HG03108 (cell line): ENCODE measurements around the gene ARL15.

ENCODE experiments used
- ATAC-seq: cut with Tn5 transposase; IDR thresholded peaks from one replicate; pipeline ENCODE4 v1.9.1; 2021; ENCODE audit warnings: moderate library complexity; ENCODE audit not compliant: unreplicated experiment

The ARL15 gene

DNA sequence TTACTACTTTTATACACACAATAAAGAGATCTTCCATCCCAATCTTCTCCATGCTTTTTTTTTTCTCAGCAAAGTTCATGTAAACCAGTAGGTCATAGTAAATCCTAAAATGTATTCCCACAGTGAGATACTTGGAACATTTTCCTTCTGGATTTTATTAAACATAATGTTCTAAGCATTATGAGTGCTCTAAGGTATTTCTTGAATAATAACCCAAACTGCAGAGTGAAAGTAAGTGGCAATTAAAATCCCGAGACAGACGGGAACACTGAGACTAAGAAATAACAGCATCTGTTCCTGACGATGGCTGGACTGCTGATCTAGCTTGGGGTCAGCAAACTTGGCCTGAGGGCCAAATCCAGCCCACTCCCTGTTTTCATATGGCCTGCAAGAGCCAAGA is 359.8 kb downstream of the ARL15 start:
- no peak for ATAC-seq

DNA sequence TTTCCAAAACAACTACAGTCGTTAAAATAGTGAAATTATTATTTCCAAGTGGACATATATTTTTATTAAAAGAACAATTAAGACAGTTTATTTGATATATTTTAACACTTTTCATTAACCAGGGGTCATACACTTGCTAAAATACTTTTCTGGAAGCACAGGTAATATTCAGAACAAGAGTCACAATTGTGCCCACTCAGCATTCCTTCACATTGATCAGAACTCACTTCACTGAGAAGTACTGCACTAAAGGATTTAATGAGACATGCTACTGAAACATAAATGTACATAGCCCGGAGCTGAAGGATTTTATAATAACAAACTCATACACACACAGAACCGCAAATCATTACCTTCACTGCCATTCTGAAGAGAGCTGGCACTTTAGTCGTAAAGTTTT is 361.8 kb downstream of the ARL15 start:
- ATAC-seq, result no peak

DNA sequence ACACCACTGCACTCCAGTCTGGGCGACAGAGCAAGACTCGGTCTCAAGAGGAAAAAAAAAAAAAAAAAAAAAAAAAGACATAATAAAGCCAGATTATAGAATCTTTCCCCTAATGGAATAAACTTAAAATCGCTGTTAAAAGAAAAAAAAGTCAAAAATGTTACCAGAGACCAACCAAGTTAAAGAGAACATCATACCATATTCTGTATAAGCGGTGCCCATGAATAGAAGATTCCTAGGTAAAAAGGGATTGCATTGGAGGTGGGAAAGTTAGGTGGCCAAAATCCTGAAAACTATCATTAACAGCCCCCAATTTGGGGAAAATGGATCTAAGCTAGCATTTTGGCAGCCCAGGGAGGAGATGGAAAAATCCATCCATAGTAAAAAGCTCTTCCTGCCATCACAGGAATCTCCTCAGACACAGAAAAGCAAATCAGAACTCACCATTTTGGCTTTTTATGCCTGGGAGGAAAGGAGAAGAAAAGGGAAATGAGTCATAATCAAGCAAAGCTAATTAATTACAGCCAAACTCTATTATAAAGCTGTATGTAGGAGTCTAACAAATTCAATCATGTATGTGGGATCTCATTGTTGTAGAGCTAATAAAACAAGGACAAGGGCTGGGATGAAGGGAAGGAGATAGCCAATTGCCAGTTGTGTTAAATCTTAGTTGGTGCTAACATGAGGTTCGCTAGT is 363.8 kb downstream of the ARL15 start:
- ATAC-seq, result no peak

DNA sequence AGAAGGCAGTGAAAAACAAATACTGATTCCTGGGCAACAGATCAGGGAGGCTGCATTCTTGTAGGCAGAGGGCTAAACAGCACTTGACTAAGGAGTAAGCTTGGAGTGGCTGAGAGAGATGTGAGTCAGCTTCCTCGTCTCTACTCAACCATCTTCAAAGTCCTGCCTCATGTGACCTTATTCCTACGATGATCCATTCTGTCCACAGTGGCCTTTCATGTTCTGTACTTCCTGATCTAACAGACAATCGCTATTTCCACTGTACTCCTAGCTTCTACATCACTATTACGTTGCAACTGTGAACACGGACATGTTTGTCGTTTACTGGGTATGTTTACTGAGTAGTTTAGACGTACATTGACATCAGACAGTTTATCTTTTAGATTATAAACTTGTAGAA is 365.4 kb downstream of the ARL15 start:
- no peak for ATAC-seq

DNA sequence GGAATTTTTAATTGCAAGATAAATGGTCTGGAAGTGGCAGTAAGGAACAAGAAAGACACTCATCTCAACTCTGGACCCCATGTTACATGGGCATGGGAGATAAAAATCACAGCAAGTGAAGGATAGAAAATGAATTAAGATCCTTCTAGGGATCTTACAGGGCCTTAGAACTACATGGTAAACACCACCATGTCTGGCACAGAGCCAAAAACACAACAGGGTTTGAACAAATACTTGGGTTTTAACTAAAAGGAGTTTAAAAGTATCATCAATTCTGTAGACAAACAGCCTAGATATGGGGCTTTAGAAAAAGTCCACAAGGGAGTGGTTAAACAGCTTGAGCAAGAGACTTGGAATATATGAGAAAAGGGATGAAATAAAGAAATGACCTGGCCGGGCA is 366.4 kb downstream of the ARL15 start:
- no peak for ATAC-seq

DNA sequence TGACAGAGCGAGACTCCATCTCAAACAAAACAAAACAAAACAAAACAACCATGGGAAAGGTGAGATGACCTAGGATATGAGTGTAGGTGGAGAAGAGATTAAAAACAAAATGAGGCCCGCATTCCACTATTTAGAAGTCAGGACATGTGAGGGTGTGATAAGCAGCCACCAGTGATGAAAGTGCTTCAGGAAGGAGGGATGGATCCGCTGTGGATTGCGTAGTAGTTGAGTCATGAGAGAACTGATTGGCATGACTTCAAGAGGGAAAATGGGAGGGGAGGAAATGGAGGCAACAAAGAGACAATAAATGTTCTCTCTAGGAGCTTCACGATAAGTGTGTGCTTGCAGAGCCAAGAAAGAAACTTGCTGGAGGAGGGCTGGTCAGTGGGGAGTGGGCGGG is 367.6 kb downstream of the ARL15 start:
- no peak for ATAC-seq

DNA sequence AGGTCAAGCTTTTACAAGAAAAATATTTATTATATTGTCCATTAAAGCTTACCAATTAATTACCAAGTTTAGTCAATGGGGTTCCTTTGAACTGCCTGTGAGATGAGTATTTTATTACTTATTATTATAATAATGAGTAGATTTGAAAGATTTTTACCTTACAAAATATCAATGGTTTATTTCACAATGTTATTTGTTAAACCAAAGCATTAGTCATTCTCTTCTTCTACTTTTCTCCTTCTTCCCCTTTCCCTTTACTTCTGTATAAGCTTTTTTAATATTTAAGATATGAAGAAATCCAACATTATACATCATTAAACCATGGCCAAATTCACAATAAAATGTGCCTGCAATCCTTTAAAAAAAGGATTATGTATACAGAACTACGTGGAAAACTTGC is 369.5 kb downstream of the ARL15 start:
- no peak for ATAC-seq

DNA sequence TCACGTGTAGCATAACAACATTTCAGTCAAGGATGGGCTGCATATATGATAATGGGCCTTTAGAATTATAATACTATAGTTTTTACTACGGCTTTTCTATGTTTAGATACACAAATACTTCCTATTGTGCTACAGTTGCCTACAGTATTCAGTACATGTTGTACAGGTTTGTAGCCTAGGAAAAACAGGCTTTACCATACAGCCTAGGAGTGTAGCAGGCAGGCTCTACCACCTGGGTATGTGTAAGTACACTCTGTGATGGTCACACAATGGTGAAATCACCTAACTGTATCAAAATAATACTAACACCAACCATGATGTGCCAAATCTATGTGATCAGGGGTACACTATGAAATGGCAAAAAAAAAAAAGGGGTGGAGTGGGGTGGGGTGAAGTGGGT is 372.9 kb downstream of the ARL15 start:
- ATAC-seq, result no peak

DNA sequence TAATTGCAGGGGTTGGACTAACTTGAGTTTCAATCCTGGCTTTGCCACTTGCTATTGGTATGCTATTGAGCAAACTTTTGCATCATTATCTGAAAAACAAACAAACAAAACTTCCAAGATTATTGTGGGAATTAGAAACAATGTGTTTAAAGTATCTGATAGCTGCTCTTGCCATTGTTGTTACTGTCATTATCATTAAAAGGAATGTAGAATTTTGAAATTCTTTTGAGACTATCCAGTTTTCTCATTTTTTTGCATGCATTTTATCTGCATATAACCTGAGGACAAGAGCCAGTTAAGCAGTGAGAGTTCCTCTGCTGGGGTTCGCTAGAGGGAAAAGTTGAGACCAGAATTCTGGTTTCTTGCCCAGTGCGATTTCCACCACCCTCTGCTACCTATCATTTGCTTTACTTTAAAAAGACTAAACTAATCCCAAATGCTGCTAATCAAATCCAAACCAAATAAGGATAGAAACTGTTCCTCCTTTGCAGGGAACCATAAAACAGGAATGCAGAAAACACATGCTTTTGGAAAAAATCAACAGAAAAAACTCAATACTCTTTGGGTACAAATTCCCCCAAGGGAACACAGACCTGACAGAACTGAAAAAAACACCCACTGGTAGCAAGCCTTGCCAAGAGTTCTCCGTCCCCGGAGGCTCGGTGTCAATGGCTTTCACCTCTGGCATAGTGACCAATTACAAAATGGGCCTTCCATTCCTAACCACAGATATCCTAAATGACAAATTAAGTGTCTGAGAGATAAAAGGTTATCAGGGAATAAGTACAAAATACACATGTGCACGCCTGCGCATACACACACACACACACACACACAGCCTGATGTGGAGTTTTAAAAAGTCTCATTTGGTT is 373.7 kb downstream of the ARL15 start:
- ATAC-seq, result no peak

DNA sequence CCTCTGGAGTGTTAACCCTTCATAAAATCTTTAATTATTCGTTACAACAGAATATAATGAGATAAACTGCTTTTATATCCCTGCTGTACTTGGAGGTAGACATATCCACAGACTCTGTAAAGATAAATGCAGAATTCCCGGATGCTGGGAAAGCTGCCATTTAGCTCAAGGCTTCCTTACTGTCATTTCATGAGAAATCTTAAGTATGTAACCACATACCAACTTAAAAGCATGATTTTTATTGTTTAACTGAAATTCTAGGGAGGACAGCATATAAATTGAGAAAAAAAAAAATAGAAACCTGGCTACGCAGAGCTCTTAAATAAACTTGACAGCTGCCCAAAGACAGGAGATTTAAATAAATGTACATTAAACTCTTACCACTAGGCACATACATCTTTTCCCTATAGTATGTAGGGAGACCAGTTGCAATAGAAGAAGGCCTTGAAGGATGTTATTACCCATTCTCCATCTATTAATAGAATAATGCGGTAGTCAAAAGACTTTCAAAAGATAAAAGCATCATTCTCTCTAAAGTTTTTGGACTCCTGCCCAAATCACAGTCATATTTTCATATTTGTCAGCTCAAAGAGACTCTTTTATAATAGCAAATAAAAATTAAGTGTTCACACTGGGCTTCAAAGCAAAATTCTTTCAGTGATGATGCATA is 376.1 kb downstream of the ARL15 start:
- no peak for ATAC-seq

DNA sequence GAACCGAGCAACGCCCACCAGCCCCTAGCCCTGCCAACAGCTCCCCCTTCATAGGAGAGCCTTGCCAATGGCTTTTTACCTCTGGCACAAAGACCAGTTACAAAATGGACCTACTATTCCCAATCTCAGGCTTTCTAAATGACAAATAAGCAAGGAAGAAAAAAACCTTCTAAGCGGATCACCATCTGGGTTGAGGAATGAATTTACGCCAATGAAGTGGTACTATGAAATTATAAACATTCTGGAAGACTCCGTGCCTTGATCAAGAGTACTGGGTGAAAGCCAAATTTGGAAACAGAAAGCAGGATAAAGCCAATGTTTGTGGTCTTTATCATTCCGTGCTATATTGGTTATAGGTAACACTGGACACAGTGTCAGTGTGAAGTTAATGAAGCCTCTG is 378.0 kb downstream of the ARL15 start:
- ATAC-seq, result no peak

DNA sequence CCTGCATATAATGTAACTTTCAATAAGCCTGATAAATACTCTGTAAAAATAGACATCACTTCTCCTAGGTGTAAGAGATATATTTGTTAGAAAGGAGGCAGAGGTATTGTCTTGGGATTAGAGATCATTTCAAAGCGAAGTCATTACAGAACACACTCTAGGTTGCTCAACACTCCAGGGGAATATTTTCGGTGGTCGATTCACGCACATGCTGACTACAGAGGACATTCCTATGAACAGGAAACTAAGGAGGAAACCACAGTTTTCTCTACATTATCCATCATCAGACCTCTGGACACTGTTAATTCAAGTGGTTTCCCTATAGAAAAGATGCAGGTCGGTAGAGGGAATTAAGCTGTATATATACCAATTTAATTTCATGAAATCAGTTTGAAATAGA is 379.9 kb downstream of the ARL15 start:
- no peak for ATAC-seq

DNA sequence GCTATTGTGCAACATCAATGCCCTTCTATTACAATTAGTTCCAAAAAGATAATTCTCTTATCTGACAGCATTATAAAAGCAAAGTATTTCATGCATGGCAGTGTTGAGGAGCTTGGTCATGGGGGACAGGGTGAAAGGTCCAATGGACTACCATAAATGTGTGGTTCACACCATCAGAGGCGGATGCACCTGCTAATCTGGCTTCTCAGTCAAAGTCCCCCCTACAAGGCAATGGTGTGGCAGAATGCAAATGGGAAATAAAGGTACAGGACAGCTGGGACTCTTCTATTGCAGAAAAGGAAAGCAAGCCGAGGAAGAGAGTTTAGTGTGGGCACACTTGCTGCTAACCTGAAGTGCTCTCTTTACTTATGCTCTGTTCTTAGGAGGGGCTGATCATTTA is 380.8 kb downstream of the ARL15 start:
- no peak for ATAC-seq

DNA sequence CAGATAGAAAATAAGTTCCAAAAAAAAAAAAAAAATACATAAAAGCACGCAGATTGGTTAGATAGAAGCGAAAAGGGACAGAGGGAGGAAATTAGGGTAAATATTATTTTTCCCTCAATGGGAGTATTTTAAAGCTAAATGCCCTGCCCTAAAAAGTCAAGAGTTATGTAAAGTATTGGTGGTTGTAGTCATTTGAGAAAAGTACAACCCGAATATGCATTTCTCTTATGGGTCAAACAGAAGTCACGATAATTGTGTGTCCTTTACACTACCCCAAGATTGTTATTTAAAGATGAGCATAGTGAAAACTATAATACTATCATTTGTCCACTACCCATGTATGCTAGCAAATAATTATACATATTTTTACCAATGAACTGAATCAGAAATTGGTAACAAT is 381.2 kb downstream of the ARL15 start:
- ATAC-seq, result no peak

DNA sequence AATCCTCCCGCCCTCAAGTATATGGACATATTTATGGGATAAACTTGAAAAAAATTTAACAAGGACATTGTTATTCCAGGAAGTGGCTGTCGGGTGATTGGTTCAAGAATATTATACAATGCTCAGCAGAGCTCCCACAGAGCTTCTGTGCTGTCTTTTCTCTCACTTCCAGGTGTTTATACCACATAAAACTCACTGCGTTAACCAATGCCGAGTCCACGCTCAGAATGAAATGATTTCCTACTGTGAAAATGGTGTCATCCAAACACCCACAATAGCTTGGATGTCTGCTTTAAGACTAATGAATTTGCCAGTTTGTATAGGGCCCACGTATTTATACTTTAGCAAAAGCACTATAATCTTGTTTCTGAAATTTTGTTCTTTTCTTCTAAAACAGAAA is 381.7 kb downstream of the ARL15 start:
- ATAC-seq, result no peak

DNA sequence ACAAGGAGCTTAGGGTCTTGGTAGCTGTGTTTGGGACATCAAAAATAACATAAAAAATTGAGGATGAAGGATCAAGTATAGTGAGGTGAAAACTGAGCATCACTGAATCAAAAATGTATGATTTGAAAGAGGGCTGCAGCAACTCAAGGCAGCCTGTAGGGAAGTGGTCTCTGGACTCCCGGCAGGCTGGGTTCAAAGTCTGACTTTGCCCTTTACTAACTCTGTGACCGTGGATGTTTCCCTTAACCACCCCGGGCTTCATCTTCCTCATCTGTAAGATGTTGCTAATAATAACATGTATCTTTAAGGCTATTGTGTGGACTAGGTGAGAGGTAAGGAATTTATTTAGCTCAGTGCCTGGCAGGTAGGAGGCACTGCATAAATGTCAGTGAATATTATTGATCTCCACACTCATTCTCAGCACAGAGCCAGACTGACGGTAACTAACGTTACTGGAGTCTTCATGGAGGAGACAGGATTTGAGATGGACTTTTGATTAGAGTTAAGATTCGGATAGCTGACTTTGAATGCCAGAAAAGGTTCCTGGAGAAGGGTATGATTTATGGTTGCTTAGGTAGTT is 382.6 kb downstream of the ARL15 start:
- ATAC-seq, result no peak

DNA sequence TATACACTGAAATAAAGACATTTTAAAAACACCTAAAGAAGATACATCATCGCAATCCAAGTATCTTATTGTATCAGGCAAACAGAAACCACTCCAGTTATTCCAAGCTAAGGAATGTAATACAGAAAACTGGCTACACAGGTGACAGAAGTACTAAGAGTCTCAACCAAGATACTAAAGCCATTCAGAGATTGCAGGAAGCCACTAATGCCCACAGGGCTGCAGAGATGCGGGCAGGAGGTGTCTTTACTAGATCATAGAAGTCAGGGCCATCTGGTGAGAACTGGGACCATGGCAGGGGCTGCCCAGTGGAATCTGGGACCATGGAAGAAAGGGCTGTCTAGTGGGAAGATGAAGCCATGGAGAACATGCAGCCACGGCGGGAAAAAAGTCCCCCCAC is 384.3 kb downstream of the ARL15 start:
- no peak for ATAC-seq

DNA sequence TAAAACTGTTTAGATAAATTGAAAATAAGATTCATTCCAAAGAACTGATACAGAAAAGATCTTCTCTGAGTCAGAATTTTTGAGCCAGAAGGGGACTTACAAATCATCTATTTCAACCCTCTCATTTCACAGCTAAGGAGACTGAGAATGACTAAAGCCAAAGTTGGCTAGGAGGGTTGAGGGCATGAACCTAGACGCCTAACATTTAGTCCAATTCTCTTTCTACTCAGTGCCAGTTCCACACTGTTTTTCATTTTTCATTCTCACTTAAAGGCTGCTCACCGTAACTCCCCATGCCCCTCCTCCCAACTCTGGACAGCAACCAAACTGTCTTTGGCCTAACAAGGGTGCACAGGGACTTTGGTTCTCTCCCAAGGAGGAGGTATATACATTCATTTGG is 386.0 kb downstream of the ARL15 start:
- no peak for ATAC-seq

DNA sequence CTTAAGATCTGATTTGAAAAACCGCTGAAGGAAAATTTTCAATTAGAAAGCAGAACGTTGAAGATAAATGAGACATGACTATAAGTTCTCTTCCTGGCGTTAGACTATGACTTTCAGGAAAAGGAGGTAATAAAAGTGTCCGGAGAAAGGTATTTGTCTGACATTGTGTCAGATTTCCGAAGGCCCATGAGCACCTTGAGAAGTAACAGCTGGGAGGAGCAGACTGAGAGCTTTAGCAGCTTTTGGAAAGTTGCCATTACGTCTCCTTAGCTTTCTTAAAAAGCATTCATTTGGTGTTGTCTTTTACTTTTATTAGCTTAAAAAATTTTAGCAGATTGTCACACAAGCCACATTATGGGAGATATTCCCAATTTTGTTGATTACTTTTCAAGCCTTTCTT is 386.4 kb downstream of the ARL15 start:
- no peak for ATAC-seq

DNA sequence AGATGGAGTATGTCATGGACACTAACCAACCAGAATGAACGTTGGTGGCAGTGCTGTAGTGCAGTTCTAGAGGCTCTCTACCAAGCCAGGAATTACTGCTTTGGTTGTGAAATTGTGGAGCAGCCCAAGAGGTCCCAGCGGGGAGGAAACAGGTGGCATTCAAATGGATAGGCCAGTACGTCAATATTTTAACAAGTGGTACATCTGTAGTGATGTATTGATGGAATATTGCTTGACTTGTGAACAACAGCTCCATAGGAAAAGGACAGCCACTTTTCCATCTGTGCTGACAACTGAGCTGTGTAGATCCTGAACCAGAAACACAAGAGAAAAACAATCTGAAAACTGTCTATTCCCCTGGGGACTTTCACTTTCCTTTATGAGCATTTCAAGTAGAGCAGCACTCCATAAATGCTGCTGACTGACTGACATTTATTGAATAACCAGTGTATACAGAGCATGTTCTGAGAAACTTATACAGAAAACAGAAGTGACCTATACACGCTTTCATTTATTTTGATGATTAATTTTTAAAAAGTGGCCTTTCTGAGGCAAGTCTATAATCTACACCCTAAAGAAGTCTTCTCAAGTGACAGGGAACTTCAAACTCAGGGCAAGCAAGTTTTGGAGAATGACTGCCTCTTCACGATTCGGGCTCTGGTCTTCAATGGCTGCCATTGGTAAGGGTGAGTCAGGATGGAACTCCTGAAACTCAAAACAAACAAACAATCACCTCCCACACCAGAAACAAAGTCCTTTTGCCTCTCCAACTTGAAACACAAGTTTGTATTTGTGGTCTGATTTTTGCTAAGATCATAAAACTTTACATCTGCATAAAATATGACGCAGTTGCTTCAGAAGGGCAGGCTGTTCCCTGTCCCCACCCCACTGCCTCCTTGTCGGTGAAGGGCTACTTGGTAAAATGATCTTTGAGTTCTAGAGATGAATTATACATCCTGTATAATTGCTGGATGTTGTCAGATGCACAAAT is 387.6 kb downstream of the ARL15 start:
- ATAC-seq, result no peak
